ENCODE data around the gene WDR59. TPM values are rescaled to one million over a fixed set of nuclear protein-coding genes. Genes with fewer than 3 reads are reported as not detected.

WDR59 gene
- total and polyA plus RNA-seq, 2 of the 4 experiments (the other 2 are of a cell fraction): 29.4 to 44.6 TPM

- ATAC-seq (ENCODE audit: low read depth): no peak
Observed at GRCh38 chr16:74831467-74831866, 153.5 kb downstream of the WDR59 start.

More at GRCh38 chr16:74831467-74831866, 153.5 kb downstream of the WDR59 start:
- no peak for TF ChIP-seq CEBPB (IDR thresholded peaks at IDR 0.05; ENCODE audit: low read depth, low read length)
- no peak overlapping the region for H3K9ac ChIP-seq (ENCODE audit: low read depth, low read length)
- H3K18ac ChIP-seq (ENCODE audit: low read depth, low read length): no peak overlapping the region
- BruUV-seq (replicated peaks): no TSS peak
- no peaks in the 10 kb centered on the region for H3K36me3 ChIP-seq (ENCODE audit: control insufficient read depth, insufficient read depth, low read length)
- H4K91ac ChIP-seq (ENCODE audit: insufficient read depth, low read depth, low read length): no peak overlapping the region
- no peaks in the 10 kb centered on the region for H3K4me1 ChIP-seq (ENCODE audit: control insufficient read depth, insufficient read depth, low read length)
- no peak overlapping the region for H2BK5ac ChIP-seq (ENCODE audit: low read depth, low read length, poor library complexity, severe bottlenecking)
- H2BK15ac ChIP-seq (ENCODE audit: low read depth, low read length): no peak overlapping the region
- intact Hi-C loops (cut with micrococcal nuclease) (no loop called here), dilution Hi-C loops (cut with HindIII; ENCODE audit: low sequenced_read_pairs, unreplicated experiment) (no loop called here), in situ Hi-C loops (cut with MboI; ENCODE audit: low sequenced_read_pairs) (no loop called here)
- H3K56ac ChIP-seq (ENCODE audit: extremely low read depth, insufficient read depth, low read length): no peak overlapping the region
- no peak overlapping the region for H3K27ac ChIP-seq (ENCODE audit: insufficient read depth, low read length)
- H4K8ac ChIP-seq (ENCODE audit: low read depth in 2 of 2, low read length in 2 of 2): no peak overlapping the region
- H3K9me3 ChIP-seq (ENCODE audit: control insufficient read depth, insufficient read depth, low read length): peaks cover 2% of the 10 kb centered on the region; the same call in 1 of the 2 replicates
- H3K9me1 ChIP-seq (ENCODE audit: insufficient read depth, low read length): no peaks in the 10 kb centered on the region
- no peaks in the 10 kb centered on the region for H3K79me1 ChIP-seq (ENCODE audit: low read depth in 1 of 2, low read length in 2 of 2)
- H2AFZ ChIP-seq (replicated peaks; ENCODE audit: low read length, poor library complexity): no peak overlapping the region
- H3K27me3 ChIP-seq (ENCODE audit: control insufficient read depth, insufficient read depth, low read length): peaks cover 14% of the 10 kb centered on the region
- ChIA-PET POLR2A (ENCODE audit: unreplicated experiment) (no interaction called here), CTCF (no interaction called here)
- no peak overlapping the region for H3K14ac ChIP-seq (replicated peaks; ENCODE audit: low read depth, low read length)
- H2AK5ac ChIP-seq (ENCODE audit: low read depth, low read length): no peak overlapping the region
- H4K20me1 ChIP-seq (ENCODE audit: insufficient read depth, low read length): no peaks in the 10 kb centered on the region
- DNase-seq: no peak
- H3K4me3 ChIP-seq (ENCODE audit: insufficient read depth, low read depth, low read length): no peak overlapping the region
- no peak overlapping the region for H3K23ac ChIP-seq (ENCODE audit: low read depth, low read length)
- no peak overlapping the region for H4K5ac ChIP-seq (ENCODE audit: low read depth, low read length)
- no peak overlapping the region for H2BK20ac ChIP-seq (ENCODE audit: low read depth, low read length)
- no peak overlapping the region for H3K4ac ChIP-seq (ENCODE audit: low read depth, low read length)
- no CpG with 5 or more reads among the region's 5 CpGs for WGBS, 2 experiments (ENCODE audit: extremely low coverage in 2 of 2, insufficient read length in 1 of 2)
- H3K4me2 ChIP-seq (ENCODE audit: low read depth, low read length): no peak overlapping the region
- H2BK120ac ChIP-seq (ENCODE audit: low read depth, low read length): no peak overlapping the region
- no peak overlapping the region for H2AK9ac ChIP-seq (replicated peaks; ENCODE audit: low read depth, low read length, poor library complexity)

Data from IMR-90 (cell line).